ENCODE measurements around the gene GABRB2. TPM values are rescaled to one million over a fixed set of nuclear protein-coding genes. Genes with fewer than 3 reads are reported as not detected.

The GABRB2 gene
- total RNA-seq, 4 donors from 2014 or later, result 0.61 to 10.1 TPM; not detected in 2

GRCh38 chr5:161442471-161442870 is 104.1 kb downstream of the GABRB2 start:
- Histone ChIP-seq H3K4me3 (no peak overlapping the region), H3K4me1 (no peaks in the 10 kb centered on the region), H3K36me3 (no peaks in the 10 kb centered on the region), H3K27me3 (no peaks in the 10 kb centered on the region), H3K27ac (no peak overlapping the region), H3K9me3 (no peaks in the 10 kb centered on the region)
- intact Hi-C loops (cut with DNase I; ENCODE audit: low total_unique reads), result no loop called here
- DNase-seq, result no peak
- no peak for TF ChIP-seq POLR2A (IDR thresholded peaks at IDR 0.05)
- TF ChIP-seq CTCF (IDR thresholded peaks at IDR 0.05), result no peak

- no peak for DNase-seq
- Histone ChIP-seq H3K9me3 (no peaks in the 10 kb centered on the region), H3K4me1 (no peaks in the 10 kb centered on the region), H3K27me3 (no peaks in the 10 kb centered on the region), H3K4me3 (no peak overlapping the region), H3K36me3 (no peaks in the 10 kb centered on the region), H3K27ac (no peak overlapping the region)
- TF ChIP-seq POLR2A (IDR thresholded peaks at IDR 0.05) (no peak), CTCF (IDR thresholded peaks at IDR 0.05) (no peak)
- intact Hi-C loops (cut with DNase I; ENCODE audit: low total_unique reads), result no loop called here
Observed at GRCh38 chr5:161432798-161433197, 113.7 kb downstream of the GABRB2 start.

GRCh38 chr5:161431963-161432362 is 114.6 kb downstream of the GABRB2 start:
- Histone ChIP-seq H3K4me3 (no peak overlapping the region), H3K4me1 (no peaks in the 10 kb centered on the region), H3K36me3 (no peaks in the 10 kb centered on the region), H3K9me3 (no peaks in the 10 kb centered on the region), H3K27ac (no peak overlapping the region), H3K27me3 (no peaks in the 10 kb centered on the region)
- no peak for DNase-seq
- intact Hi-C loops (cut with DNase I; ENCODE audit: low total_unique reads), result no loop called here
- no peak for TF ChIP-seq CTCF (IDR thresholded peaks at IDR 0.05)
- no peak for TF ChIP-seq POLR2A (IDR thresholded peaks at IDR 0.05)

GRCh38 chr5:161421067-161421466 is 125.5 kb downstream of the GABRB2 start:
- Histone ChIP-seq H3K4me3 (no peak overlapping the region), H3K36me3 (no peaks in the 10 kb centered on the region), H3K4me1 (no peaks in the 10 kb centered on the region), H3K27me3 (no peaks in the 10 kb centered on the region), H3K27ac (no peak overlapping the region), H3K9me3 (no peaks in the 10 kb centered on the region)
- no peak for TF ChIP-seq CTCF (IDR thresholded peaks at IDR 0.05)
- no peak for TF ChIP-seq POLR2A (IDR thresholded peaks at IDR 0.05)
- intact Hi-C loops (cut with DNase I; ENCODE audit: low total_unique reads), result no loop called here
- no peak for DNase-seq

- TF ChIP-seq CTCF (IDR thresholded peaks at IDR 0.05) (no peak), POLR2A (IDR thresholded peaks at IDR 0.05) (no peak)
- H3K4me1 ChIP-seq, result no peaks in the 10 kb centered on the region
- no peak overlapping the region for H3K27ac ChIP-seq
- H3K36me3 ChIP-seq, result no peaks in the 10 kb centered on the region
- intact Hi-C loops (cut with DNase I; ENCODE audit: low total_unique reads), result no loop called here
- no peak for DNase-seq
- H3K9me3 ChIP-seq, result no peaks in the 10 kb centered on the region
- H3K27me3 ChIP-seq, result no peaks in the 10 kb centered on the region
- no peak overlapping the region for H3K4me3 ChIP-seq
Observed at GRCh38 chr5:161420521-161420920, 126.0 kb downstream of the GABRB2 start.

All from uterus (tissue), 4 donors.